Breast epithelium (tissue), 4 donors: Measurements from ENCODE around the gene TIMM22. TPM values are rescaled to one million over a fixed set of nuclear protein-coding genes. Genes with fewer than 3 reads are reported as not detected.
A peak's percentile ranks its signal among the peaks of the same experiment; 100 is the strongest.
"Not testable (repeated sequence)": the region's sequence is repeated elsewhere in the genome, so short reads cannot be mapped to it uniquely, and the experiment has no call there.

ENCODE experiments used
- DNase-seq, 2 donors: peaks; one replicate each; pipeline ENCODE4 v3.0.0-alpha.2; 2019; ENCODE audit warnings: low spot score in 2 of 2
- H3K27ac ChIP-seq, 2 donors: fragments of 200-600 bp; sonication (generic) in 1 of 2; one replicate each; pipeline ENCODE4 v1.5.1; 2016 to 2019; ENCODE audit warnings: mild to moderate bottlenecking in 1 of 2
- H3K27me3 ChIP-seq, 2 donors: fragments of 200-600 bp; sonication (generic) in 1 of 2; one replicate each; pipeline versions ENCODE4 v1.5.1 to v1.6.0; 2017 to 2019; ENCODE audit warnings: control low read depth in 1 of 2, mild to moderate bottlenecking in 1 of 2
- H3K36me3 ChIP-seq: fragments of 200-600 bp; one replicate; pipeline ENCODE4 v1.5.1; 2019
- H3K4me1 ChIP-seq, 2 donors: fragments of 200-600 bp; sonication (generic); one replicate each; pipeline ENCODE4 v1.5.1; 2016 to 2019; ENCODE audit warnings: control low read depth in 1 of 2
- H3K4me3 ChIP-seq, 3 donors: fragments of 200-600 bp; sonication (generic); 1 replicate in 2 of 3; 2 replicates in 1 of 3; pipeline ENCODE4 v1.5.1; 2016 to 2019; ENCODE audit warnings: mild to moderate bottlenecking in 3 of 3, moderate library complexity in 2 of 3
- H3K9me3 ChIP-seq, 2 donors: fragments of 200-600 bp; sonication (generic) in 1 of 2; one replicate each; pipeline ENCODE4 v1.5.1; 2016 to 2019; ENCODE audit warnings: control low read depth in 1 of 2
- CTCF ChIP-seq, 3 donors: fragments of 450-650 bp; IDR thresholded peaks; one replicate each; pipeline ENCODE4 v1.5.1; 2016 to 2017; ENCODE audit warnings: antibody characterized with exemption in 3 of 3, mild to moderate bottlenecking in 3 of 3, moderate library complexity in 3 of 3
- POLR2A ChIP-seq: fragments of 450-650 bp; IDR thresholded peaks from one replicate; pipeline ENCODE4 v1.6.1; 2016; ENCODE audit warnings: antibody characterized with exemption, mild to moderate bottlenecking, moderate library complexity
- POLR2AphosphoS5 ChIP-seq, 3 donors: sonication (generic); formaldehyde crosslinking; IDR thresholded peaks; one replicate each; pipeline ENCODE4 v1.6.1; 2017; ENCODE audit warnings: antibody characterized with exemption in 3 of 3
- intact Hi-C: fragments of 100-400 bp; cut with DNase I; formaldehyde crosslinking; loops from one replicate; pipeline ENCODE4 v1.15.1; 2023; ENCODE audit warnings: low total_unique reads
- total RNA-seq, 3 donors: library from RNA; depleted of rRNA; stranded (reverse); fragments of >200 nt; gene quantifications; one replicate each; pipeline ENCODE4 v1.1.0, GENCODE V29; 2016

TIMM22 gene
- total RNA-seq, 3 donors from 2014 or later: 10.1 to 12.0 (median 10.8) TPM

DNA sequence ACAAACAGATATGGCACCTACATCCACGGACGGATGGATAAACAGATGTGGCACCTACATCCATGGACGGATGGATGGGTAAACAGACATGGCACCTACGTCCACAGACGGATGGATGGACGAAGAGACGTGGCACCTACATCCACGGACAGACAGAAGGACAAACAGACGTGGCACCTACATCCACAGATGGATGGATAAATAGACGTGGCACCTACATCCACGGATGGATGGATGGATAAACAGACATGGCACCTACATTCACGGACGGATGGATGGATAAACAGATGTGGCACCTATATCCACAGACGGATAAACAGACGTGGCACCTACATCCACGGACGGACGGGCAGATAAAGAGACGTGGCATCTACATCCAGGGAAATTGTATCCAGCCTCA, 45.6 kb downstream of the TIMM22 start:
- Histone ChIP-seq H3K27me3 (no peaks in the 10 kb centered on the region), H3K9me3 (no peaks in the 10 kb centered on the region), H3K4me1 (peaks cover 12 to 18% of the 10 kb centered on the region in 2 donors), H3K4me3 (no peak overlapping the region), H3K36me3 (no peaks in the 10 kb centered on the region), H3K27ac (no peak overlapping the region)
- no peak for DNase-seq
- intact Hi-C loops: no loop called here
- TF ChIP-seq CTCF (IDR thresholded peaks at IDR 0.05): no peak
- no peak for TF ChIP-seq POLR2AphosphoS5 (IDR thresholded peaks at IDR 0.05)
- no peak for TF ChIP-seq POLR2A

- TF ChIP-seq POLR2A (no peak), CTCF (IDR thresholded peaks at IDR 0.05) (no peak), POLR2AphosphoS5 (IDR thresholded peaks at IDR 0.05) (no peak)
- no peak for DNase-seq
- Histone ChIP-seq H3K36me3 (no peaks in the 10 kb centered on the region), H3K27ac (peak overlapping the region in 1 of 2 donors; percentile 77), H3K4me1 (peaks cover 12 to 18% of the 10 kb centered on the region in 2 donors), H3K4me3 (peak overlapping the region in 2 of 3 donors; percentile 7 to 41), H3K9me3 (no peaks in the 10 kb centered on the region), H3K27me3 (no peaks in the 10 kb centered on the region)
- intact Hi-C loops: no loop called here
Observed at GRCh38 chr17:1043601-1044251, 46.8 kb downstream of the TIMM22 start.

- not testable (repeated sequence) for H3K9me3 ChIP-seq, H3K4me3 ChIP-seq
- peaks cover 12 to 13% of the 10 kb centered on the region in 2 donors for H3K4me1 ChIP-seq
Observed at GRCh38 chr17:1044387-1045009, 47.6 kb downstream of the TIMM22 start.

DNA sequence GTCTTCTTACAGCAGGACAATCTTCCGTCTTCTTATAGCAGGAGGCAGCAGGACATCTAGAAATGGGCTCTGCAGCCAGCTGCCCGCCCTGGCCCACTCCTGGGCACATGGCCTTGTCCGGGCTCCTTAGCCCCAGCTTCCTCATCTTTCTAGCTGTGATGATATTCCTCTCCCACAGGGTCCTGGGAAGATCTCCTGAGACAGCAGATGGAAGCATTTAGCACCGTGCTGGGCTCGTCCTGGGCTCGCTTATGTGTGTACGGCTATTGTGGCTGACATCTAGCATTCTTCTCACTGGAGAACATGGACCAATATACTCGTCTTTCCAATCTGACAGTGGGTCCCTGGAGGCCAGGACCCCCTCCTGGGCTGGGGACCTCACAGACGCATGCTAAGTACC, 48.5 kb downstream of the TIMM22 start:
- Histone ChIP-seq H3K9me3 (no peaks in the 10 kb centered on the region), H3K4me1 (peaks cover 3 to 4% of the 10 kb centered on the region in 2 donors), H3K36me3 (no peaks in the 10 kb centered on the region), H3K27ac (peak overlapping the region in 1 of 2 donors; percentile 19), H3K4me3 (no peak overlapping the region), H3K27me3 (no peaks in the 10 kb centered on the region)
- DNase-seq: no peak
- TF ChIP-seq POLR2AphosphoS5 (IDR thresholded peaks at IDR 0.05) (no peak), CTCF (IDR thresholded peaks at IDR 0.05) (no peak), POLR2A (no peak)
- intact Hi-C loops: no loop called here

More at GRCh38 chr17:1044387-1045009, 47.6 kb downstream of the TIMM22 start:
- DNase-seq, H3K36me3 ChIP-seq, H3K27me3 ChIP-seq, intact Hi-C loops: not testable (repeated sequence)
- peak overlapping the region in 1 of 2 donors; percentile 77 for H3K27ac ChIP-seq

DNA sequence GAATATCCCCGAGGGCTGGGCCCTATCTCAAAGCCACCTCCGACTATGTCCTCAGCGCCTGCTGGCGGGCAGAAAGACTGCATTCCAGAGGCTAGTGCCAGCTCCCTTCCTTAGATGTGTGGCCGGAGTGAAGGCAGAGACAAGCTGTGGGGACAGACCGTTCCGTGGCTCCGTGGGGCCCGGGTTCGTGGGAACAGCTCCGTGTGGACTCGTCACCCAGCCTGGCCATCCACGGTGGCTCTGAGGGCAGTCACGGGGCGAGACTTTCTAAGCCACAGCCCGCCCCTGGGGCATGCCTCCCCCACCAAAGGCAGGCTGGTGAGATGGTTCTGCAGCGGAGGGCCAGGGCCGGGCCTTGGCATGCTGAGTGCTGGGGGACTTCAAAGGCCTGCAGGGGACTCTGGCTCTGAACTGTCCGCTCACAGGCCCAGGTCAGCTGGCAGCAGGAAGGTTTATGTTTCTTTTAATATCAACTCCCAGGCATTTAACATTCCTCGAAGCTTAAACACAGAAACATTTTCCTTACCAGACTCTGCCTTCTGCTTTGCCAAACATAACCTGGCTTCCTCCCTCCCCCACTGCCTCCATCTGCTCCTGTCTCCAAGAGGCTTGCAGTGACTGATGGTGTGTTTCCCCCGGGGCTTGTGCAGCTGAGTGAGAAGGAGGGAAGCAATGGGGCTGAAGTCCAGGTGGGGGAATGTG, 50.4 kb downstream of the TIMM22 start:
- H3K36me3 ChIP-seq: no peaks in the 10 kb centered on the region
- intact Hi-C loops: no loop called here
- peak overlapping the region; percentile 64 to 68 for H3K27ac ChIP-seq
- no peaks in the 10 kb centered on the region for H3K9me3 ChIP-seq
- no peak for DNase-seq
- H3K4me3 ChIP-seq: no peak overlapping the region
- TF ChIP-seq CTCF (IDR thresholded peaks at IDR 0.05) (peak in 1 of 3 donors; percentile 34), POLR2A (no peak)
- no peaks in the 10 kb centered on the region for H3K4me1 ChIP-seq
- H3K27me3 ChIP-seq: no peaks in the 10 kb centered on the region
